ENCODE measurements around the gene ACAA1. TPM values are rescaled to one million over a fixed set of nuclear protein-coding genes. Genes with fewer than 3 reads are reported as not detected.

The ACAA1 gene
- total RNA-seq, 1 donor from 2014 or later: 88.3 TPM

GRCh38 chr3:38128303-38128655, 8.6 kb downstream of the ACAA1 start:
- ATAC-seq (no peak), DNase-seq (no peak)
- peak overlapping the region; percentile 53 for H3K27ac ChIP-seq
- TF ChIP-seq, protein P1, sequence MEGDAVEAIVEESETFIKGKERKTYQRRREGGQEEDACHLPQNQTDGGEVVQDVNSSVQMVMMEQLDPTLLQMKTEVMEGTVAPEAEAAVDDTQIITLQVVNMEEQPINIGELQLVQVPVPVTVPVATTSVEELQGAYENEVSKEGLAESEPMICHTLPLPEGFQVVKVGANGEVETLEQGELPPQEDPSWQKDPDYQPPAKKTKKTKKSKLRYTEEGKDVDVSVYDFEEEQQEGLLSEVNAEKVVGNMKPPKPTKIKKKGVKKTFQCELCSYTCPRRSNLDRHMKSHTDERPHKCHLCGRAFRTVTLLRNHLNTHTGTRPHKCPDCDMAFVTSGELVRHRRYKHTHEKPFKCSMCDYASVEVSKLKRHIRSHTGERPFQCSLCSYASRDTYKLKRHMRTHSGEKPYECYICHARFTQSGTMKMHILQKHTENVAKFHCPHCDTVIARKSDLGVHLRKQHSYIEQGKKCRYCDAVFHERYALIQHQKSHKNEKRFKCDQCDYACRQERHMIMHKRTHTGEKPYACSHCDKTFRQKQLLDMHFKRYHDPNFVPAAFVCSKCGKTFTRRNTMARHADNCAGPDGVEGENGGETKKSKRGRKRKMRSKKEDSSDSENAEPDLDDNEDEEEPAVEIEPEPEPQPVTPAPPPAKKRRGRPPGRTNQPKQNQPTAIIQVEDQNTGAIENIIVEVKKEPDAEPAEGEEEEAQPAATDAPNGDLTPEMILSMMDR (IDR thresholded peaks at IDR 0.05): no peak
- peaks cover 100% of the 10 kb centered on the region for H3K36me3 ChIP-seq
- no peak overlapping the region for H3K4me3 ChIP-seq
- no peaks in the 10 kb centered on the region for H3K27me3 ChIP-seq (ENCODE audit: low read depth)
- intact Hi-C loops (cut with DNase I): no loop called here
- peaks cover 53% of the 10 kb centered on the region for H3K4me1 ChIP-seq
- H3K9me3 ChIP-seq: no peaks in the 10 kb centered on the region

GRCh38 chr3:38127611-38128302, 9.2 kb downstream of the ACAA1 start:
- intact Hi-C loops (cut with DNase I): no loop called here
- Histone ChIP-seq H3K36me3 (peaks cover 100% of the 10 kb centered on the region), H3K4me1 (peaks cover 48% of the 10 kb centered on the region), H3K4me3 (no peak overlapping the region), H3K27ac (peak overlapping the region; percentile 53), H3K9me3 (no peaks in the 10 kb centered on the region), H3K27me3 (ENCODE audit: low read depth) (no peaks in the 10 kb centered on the region)
- TF ChIP-seq, protein P1 (IDR thresholded peaks at IDR 0.05): no peak
- ATAC-seq (peak; percentile 88 to 92), DNase-seq (peak; percentile 69)

DNA sequence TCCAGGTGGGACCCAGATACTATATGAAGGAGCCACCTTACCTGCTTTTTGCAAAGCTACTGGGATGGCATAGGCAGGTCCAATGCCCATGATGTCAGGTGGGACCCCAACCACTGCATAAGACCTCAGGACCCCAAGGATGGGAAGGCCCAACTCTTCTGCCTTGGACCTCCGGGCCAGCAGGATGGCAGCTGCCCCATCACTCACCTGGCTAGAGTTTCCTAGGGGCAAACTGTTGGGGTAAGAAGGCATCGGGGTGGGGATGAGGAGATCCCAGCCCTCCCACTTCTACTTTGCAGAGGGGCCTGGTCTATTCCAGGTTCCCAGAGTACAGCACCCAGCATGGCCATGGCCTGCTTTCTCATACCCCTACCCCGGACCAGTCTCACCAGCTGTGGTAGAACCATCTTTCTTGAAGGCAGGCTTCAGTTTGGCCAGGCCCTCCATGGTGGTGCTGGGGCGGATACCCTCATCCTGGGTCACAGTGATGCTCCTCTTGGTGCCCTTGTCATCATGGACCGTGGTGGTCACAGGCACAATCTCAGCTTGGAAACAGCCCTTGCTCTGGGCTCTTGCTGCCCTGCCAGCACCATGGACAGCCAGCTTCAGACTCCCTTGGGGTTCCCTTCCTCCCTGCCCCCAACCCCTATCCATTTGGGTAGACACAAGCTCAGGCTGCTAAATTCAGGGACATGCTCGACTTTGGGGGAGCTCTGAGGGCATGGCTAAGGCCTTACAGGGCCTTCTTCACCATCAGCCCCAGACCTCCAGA, 10.6 kb downstream of the ACAA1 start:
- Histone ChIP-seq H3K9me3 (no peaks in the 10 kb centered on the region), H3K4me3 (no peak overlapping the region), H3K27ac (no peak overlapping the region), H3K27me3 (ENCODE audit: low read depth) (no peaks in the 10 kb centered on the region), H3K4me1 (peaks cover 37% of the 10 kb centered on the region), H3K36me3 (peaks cover 100% of the 10 kb centered on the region)
- no peak for DNase-seq
- TF ChIP-seq, protein P1 (IDR thresholded peaks at IDR 0.05): no peak
- ATAC-seq: no peak
- intact Hi-C loops (cut with DNase I): no loop called here

DNA sequence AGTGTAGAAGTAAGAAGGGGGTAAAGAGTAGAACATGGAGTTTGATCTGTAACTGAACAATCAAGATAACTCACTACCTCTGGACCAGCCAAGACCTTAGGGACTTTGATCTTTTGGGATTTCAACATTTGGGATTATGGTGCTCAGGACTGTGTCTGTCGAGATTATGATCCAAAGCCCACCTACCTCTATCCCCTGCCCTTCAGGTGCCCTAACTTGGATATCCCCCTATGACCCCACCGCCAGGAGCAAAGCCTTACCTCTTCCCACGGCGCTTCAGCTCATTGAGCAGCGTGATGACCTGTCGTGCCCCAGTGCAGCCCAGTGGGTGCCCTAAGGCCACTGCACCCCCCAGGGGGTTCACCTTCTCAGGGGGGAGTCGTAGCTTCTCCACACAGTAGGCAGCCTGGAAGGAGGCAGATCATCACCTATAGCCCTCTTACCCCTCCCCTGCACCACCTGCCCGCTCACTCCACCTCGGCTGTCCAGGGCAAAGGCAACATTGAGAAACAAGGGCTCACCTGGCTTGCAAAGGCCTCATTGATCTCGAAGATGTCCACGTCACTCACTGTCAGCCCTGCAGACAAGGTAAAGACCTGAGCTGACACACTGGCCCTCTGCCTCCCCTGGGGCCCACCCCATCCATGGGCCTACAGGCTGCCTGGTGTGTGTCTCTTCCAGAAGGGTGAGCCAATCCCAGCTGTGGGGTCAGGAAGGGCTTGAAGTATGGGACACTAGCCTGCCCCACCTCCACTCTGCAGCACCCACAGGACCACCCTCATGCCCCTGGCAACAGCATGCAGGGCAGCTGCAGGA, 11.4 kb downstream of the ACAA1 start:
- Histone ChIP-seq H3K4me3 (no peak overlapping the region), H3K36me3 (peaks cover 100% of the 10 kb centered on the region), H3K4me1 (peaks cover 32% of the 10 kb centered on the region), H3K9me3 (no peaks in the 10 kb centered on the region), H3K27me3 (ENCODE audit: low read depth) (no peaks in the 10 kb centered on the region), H3K27ac (no peak overlapping the region)
- DNase-seq: no peak
- intact Hi-C loops (cut with DNase I): no loop called here
- ATAC-seq: no peak
- TF ChIP-seq, protein P1 (IDR thresholded peaks at IDR 0.05): no peak

GRCh38 chr3:38124324-38125122, 12.4 kb downstream of the ACAA1 start:
- ATAC-seq (no peak), DNase-seq (no peak)
- H3K9me3 ChIP-seq: no peaks in the 10 kb centered on the region
- no peaks in the 10 kb centered on the region for H3K27me3 ChIP-seq (ENCODE audit: low read depth)
- TF ChIP-seq, protein P1 (IDR thresholded peaks at IDR 0.05): no peak
- peaks cover 25% of the 10 kb centered on the region for H3K4me1 ChIP-seq
- no peak overlapping the region for H3K27ac ChIP-seq
- peaks cover 100% of the 10 kb centered on the region for H3K36me3 ChIP-seq
- H3K4me3 ChIP-seq: no peak overlapping the region
- intact Hi-C loops (cut with DNase I): no loop called here
